ENCODE data around the gene RBM46.

RBM46 gene

GRCh38 chr4:154781126-154781982, at the start of gene RBM46:
TSS of gene RBM46 (plus strand) at chr4:154781272. CDS start at chr4:154796753, 15,481 bp downstream.
- no peak for DNase-seq

- DNase-seq: peak; percentile 3 to 13
Measured at GRCh38 chr4:154731756-154732155, 49.3 kb upstream of the RBM46 start.

GRCh38 chr4:154732669-154733068, 48.4 kb upstream of the RBM46 start:
- DNase-seq: no peak

GRCh38 chr4:154736770-154737169, 44.3 kb upstream of the RBM46 start:
- no peak for DNase-seq

GRCh38 chr4:154738426-154738825, 42.6 kb upstream of the RBM46 start:
- no peak for DNase-seq

GRCh38 chr4:154739111-154739510, 42.0 kb upstream of the RBM46 start:
- DNase-seq: no peak

GRCh38 chr4:154740462-154740861, 40.6 kb upstream of the RBM46 start:
- no peak for DNase-seq

- no peak for DNase-seq
Measured at GRCh38 chr4:154741131-154741665, 39.9 kb upstream of the RBM46 start.

GRCh38 chr4:154741922-154742850, 38.9 kb upstream of the RBM46 start:
- DNase-seq: no peak

- peak; percentile 4 to 22 for DNase-seq
Measured at GRCh38 chr4:154743683-154744340, 37.3 kb upstream of the RBM46 start, which contains the start of gene LRAT. TSS of gene LRAT (plus strand) at chr4:154744000. CDS start at chr4:154744327, 327 bp downstream.

GRCh38 chr4:154744341-154744926, 36.6 kb upstream of the RBM46 start:
- DNase-seq: no peak

GRCh38 chr4:154757713-154758112, 23.4 kb upstream of the RBM46 start:
- DNase-seq: no peak

- DNase-seq: no peak
Measured at GRCh38 chr4:154760895-154761294, 20.2 kb upstream of the RBM46 start.

GRCh38 chr4:154778264-154778663, 2.8 kb upstream of the RBM46 start:
- DNase-seq: no peak

GRCh38 chr4:154779362-154779947, 1.6 kb upstream of the RBM46 start:
- DNase-seq: peak in 1 of 2 donors; percentile 6

GRCh38 chr4:154781983-154782293, 866 bp downstream of the RBM46 start:
- no peak for DNase-seq

- DNase-seq: peak; percentile 15 to 55
Measured at GRCh38 chr4:154807042-154807630, 26.1 kb downstream of the RBM46 start.

- no peak for DNase-seq
Measured at GRCh38 chr4:154818230-154818629, 37.2 kb downstream of the RBM46 start.

- DNase-seq: no peak
Measured at GRCh38 chr4:154822775-154823174, 41.7 kb downstream of the RBM46 start.

- DNase-seq: no peak
Measured at GRCh38 chr4:154836030-154836429, 55.0 kb downstream of the RBM46 start.

GRCh38 chr4:154836513-154836912, 55.4 kb downstream of the RBM46 start:
- DNase-seq: no peak

GRCh38 chr4:154838155-154838554, 57.1 kb downstream of the RBM46 start:
- no peak for DNase-seq
